Gastroesophageal sphincter (tissue), 4 donors: ENCODE results near the gene RPTOR. TPM values are rescaled to one million over a fixed set of nuclear protein-coding genes. Genes with fewer than 3 reads are reported as not detected.

Experiments used
- ATAC-seq: fragments of 150-250 bp; one replicate; pipeline ENCODE4 v1.9.1; 2016; ENCODE audit warnings: mild to moderate bottlenecking, moderate library complexity
- H3K27ac ChIP-seq, 4 donors: fragments of 200-600 bp; sonication (generic) in 3 of 4; 1 replicate in 3 of 4; 2 replicates in 1 of 4; pipeline ENCODE4 v1.5.1; 2016 to 2019
- H3K27me3 ChIP-seq: fragments of 200-600 bp; sonication (generic); one replicate; pipeline ENCODE4 v1.5.1; 2019
- H3K36me3 ChIP-seq, 2 donors: fragments of 200-600 bp; sonication (generic); one replicate each; pipeline ENCODE4 v1.5.1; 2019; ENCODE audit warnings: control low read depth in 1 of 2
- H3K4me1 ChIP-seq, 3 donors: fragments of 200-600 bp; sonication (generic); 1 replicate in 2 of 3; 2 replicates in 1 of 3; pipeline ENCODE4 v1.5.1; 2016 to 2019; ENCODE audit warnings: control low read depth in 2 of 3
- H3K4me3 ChIP-seq, 2 donors: fragments of 200-600 bp; sonication (generic); one replicate each; pipeline ENCODE4 v1.5.1; 2019; ENCODE audit warnings: mild to moderate bottlenecking in 1 of 2, moderate library complexity in 1 of 2
- H3K9me3 ChIP-seq, 3 donors: fragments of 200-600 bp; sonication (generic); one replicate each; pipeline ENCODE4 v1.5.1; 2017 to 2019; ENCODE audit warnings: control low read depth in 2 of 3
- EP300 ChIP-seq: sonication (generic); formaldehyde crosslinking; IDR thresholded peaks from one replicate; pipeline ENCODE4 v1.6.1; 2017; ENCODE audit warnings: antibody characterized with exemption, mild to moderate bottlenecking
- POLR2A ChIP-seq, 2 donors: fragments of 450-650 bp; IDR thresholded peaks; one replicate each; pipeline ENCODE4 v1.6.1; 2017; ENCODE audit warnings: antibody characterized with exemption in 2 of 2, mild to moderate bottlenecking in 2 of 2, moderate library complexity in 1 of 2
- POLR2AphosphoS5 ChIP-seq: sonication (generic); formaldehyde crosslinking; IDR thresholded peaks from one replicate; pipeline ENCODE4 v1.6.1; 2017; ENCODE audit warnings: antibody characterized with exemption
- WGBS, 2 donors: methylation state at CpG; one replicate each; pipeline ENCODE4 v1.1.5; 2018; ENCODE audit warnings: low coverage in 1 of 2; 5-methylcytosine and 5-hydroxymethylcytosine counted together
- total RNA-seq, 4 donors: library from RNA; depleted of rRNA; stranded (reverse); fragments of >200 nt; gene quantifications; one replicate each; pipeline ENCODE4 v1.1.0, GENCODE V29; 2016
- TF ChIP-seq, protein P1 (sequence below), 4 experiments: fragments of 200-600 bp in 2 of 4; fragments of 450-650 bp in 2 of 4; sonication (generic) in 1 of 4; IDR thresholded peaks; one replicate each; pipeline ENCODE4 v1.5.1; 2017 to 2019; ENCODE audit warnings: antibody characterized with exemption in 4 of 4, mild to moderate bottlenecking in 2 of 4, moderate library complexity in 2 of 4

RPTOR gene
- total RNA-seq, 4 donors from 2014 or later: 25.7 to 56.8 (median 39.7) TPM

DNA sequence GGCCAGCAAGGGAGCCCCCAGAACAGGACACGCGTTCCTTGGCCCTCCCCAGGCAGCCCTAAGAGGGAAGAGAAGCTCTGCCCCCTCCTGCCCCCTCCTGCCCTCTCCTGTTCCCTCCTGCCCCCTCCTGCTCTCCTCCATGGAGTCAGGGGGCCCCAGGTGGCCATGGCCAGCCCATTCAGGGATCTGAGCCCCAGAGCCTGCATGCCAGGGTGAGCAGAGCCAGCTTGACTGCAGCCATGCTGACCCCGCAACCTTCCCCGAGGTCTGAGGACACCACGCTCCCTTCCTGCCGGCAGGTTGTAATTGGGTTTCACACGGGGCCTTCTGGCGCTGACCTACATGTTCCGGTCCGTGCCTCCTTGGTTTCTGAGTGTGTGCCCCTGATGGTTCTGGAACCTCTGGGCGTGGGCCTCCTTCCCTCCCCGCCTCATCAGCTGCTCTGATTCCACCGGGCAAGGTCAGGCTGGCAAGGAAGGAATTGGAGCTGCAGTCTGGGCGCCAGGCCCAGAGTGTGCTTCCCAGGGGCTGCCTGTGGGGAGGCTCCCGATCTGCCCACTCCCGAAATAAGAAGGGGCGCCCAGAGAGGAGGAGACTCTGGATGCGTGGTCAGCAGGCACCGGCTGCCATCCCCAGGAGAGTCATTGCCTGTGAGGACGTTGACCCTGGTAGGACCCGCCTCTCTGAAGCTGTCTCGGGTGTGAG, 44.5 kb upstream of the RPTOR start:
- WGBS, 2 donors: 43 to 72% methylated on average over 2 to 5 of the region's 22 CpGs
- Histone ChIP-seq H3K27ac (no peak overlapping the region), H3K36me3 (no peaks in the 10 kb centered on the region), H3K4me3 (no peak overlapping the region), H3K27me3 (peaks cover 76% of the 10 kb centered on the region), H3K4me1 (peaks cover 0 to 7% (median 0%) of the 10 kb centered on the region in 3 donors), H3K9me3 (no peaks in the 10 kb centered on the region)
- TF ChIP-seq POLR2AphosphoS5 (no peak), POLR2A (IDR thresholded peaks at IDR 0.05) (no peak), EP300 (no peak)
- TF ChIP-seq, protein P1, sequence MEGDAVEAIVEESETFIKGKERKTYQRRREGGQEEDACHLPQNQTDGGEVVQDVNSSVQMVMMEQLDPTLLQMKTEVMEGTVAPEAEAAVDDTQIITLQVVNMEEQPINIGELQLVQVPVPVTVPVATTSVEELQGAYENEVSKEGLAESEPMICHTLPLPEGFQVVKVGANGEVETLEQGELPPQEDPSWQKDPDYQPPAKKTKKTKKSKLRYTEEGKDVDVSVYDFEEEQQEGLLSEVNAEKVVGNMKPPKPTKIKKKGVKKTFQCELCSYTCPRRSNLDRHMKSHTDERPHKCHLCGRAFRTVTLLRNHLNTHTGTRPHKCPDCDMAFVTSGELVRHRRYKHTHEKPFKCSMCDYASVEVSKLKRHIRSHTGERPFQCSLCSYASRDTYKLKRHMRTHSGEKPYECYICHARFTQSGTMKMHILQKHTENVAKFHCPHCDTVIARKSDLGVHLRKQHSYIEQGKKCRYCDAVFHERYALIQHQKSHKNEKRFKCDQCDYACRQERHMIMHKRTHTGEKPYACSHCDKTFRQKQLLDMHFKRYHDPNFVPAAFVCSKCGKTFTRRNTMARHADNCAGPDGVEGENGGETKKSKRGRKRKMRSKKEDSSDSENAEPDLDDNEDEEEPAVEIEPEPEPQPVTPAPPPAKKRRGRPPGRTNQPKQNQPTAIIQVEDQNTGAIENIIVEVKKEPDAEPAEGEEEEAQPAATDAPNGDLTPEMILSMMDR (IDR thresholded peaks at IDR 0.05): no peak
- no peak for ATAC-seq

DNA sequence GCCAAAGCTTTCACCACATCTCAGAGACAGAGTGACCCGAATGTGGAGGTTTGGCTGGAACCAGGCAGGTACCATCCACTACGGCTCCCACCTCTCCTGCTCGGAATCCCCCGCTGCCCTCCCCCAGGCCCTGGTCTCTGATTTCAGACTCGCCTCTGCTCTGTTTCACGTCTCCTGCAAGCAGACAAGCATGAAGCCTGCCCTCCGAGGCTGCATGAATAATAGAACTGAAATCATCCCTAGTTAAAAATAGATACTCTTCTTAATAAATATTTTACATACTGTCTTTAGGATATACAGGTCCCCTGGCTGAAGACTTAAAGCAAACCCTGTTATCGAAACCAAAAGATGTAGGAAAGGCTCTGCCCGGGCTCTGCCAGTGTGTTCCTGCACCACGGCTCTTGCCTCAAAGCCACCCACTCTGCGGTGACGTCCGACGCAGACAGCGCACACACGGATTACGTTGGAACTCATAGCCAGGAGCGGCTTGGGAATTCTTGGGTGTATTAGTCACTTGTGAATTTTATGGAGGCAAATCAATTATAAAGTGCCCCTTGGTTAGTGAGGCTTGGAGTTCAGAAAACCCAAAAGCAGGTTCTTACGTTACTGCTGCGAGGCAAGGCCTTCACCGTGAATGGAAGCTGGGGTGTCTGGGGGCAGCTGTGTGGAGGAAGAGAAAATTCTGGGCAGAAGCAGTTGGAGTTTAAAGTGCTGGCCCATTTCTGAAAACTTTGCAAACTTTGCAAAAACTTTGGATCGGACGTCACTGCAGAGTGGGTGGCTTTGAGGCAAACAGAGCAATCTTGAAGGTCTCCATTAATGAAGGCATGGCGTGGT, 42.7 kb upstream of the RPTOR start:
- H3K4me3 ChIP-seq: no peak overlapping the region
- no peaks in the 10 kb centered on the region for H3K9me3 ChIP-seq
- peak; percentile 44 for ATAC-seq
- peaks cover 91% of the 10 kb centered on the region for H3K27me3 ChIP-seq
- no peaks in the 10 kb centered on the region for H3K36me3 ChIP-seq
- H3K4me1 ChIP-seq: peaks cover 0 to 7% (median 0%) of the 10 kb centered on the region in 3 donors
- 43 to 58% methylated on average over 5 to 14 of the region's 24 CpGs for WGBS, 2 donors
- TF ChIP-seq, protein P1 (IDR thresholded peaks at IDR 0.05): no peak
- H3K27ac ChIP-seq: peak overlapping the region in 3 of 4 donors; percentile 31 to 71 (median 55)

DNA sequence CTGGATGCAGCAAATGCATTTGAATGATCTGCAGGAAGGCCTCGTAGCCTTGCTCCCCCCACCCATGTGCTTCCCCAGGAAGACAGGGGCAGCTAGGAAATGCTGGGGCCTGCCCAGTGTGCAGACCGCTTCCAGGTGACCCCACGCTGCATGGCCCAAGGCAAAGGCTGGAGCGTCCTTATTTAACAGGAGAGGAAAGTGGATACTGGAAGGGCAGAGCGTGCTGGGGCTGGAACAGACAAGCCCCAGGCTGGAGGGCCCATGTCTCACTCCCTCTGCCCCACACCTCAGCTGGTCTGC, 42.1 kb upstream of the RPTOR start:
- WGBS, 2 donors: no CpG with 5 or more reads among the region's 5 CpGs
- TF ChIP-seq EP300: no peak
- TF ChIP-seq, protein P1 (IDR thresholded peaks at IDR 0.05): no peak
- TF ChIP-seq POLR2AphosphoS5: no peak
- Histone ChIP-seq H3K9me3 (no peaks in the 10 kb centered on the region), H3K4me1 (peaks cover 0 to 7% (median 0%) of the 10 kb centered on the region in 3 donors), H3K4me3 (no peak overlapping the region), H3K27me3 (peaks cover 91% of the 10 kb centered on the region), H3K36me3 (no peaks in the 10 kb centered on the region), H3K27ac (peak overlapping the region in 1 of 4 donors; percentile 71)
- ATAC-seq: no peak

DNA sequence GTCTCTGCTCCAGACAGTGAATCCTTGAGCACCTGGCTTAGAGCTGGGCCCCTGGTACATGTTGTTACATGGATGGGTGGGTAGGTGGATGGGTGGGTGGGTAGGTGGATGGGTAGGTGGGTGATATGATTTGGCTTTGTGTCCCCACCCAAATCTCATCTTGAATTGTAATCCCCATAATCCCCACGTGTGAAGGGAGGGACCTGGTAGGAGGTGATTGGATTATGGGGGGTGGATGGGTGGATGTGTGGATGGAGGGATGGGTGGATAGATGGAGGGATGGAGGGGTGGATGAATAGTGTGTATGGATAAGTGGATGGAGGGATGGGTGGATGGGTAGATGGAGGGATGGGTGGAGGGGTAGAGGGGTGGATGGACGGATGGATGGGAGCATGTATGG, 41.6 kb upstream of the RPTOR start:
- no peaks in the 10 kb centered on the region for H3K36me3 ChIP-seq
- H3K9me3 ChIP-seq: no peaks in the 10 kb centered on the region
- H3K27me3 ChIP-seq: peaks cover 94% of the 10 kb centered on the region
- no peak overlapping the region for H3K4me3 ChIP-seq
- peaks cover 0 to 7% (median 0%) of the 10 kb centered on the region in 3 donors for H3K4me1 ChIP-seq
- no peak overlapping the region for H3K27ac ChIP-seq
- no peak for ATAC-seq
- 86 to 100% methylated on average over 1 to 2 of the region's 2 CpGs for WGBS, 2 donors
- TF ChIP-seq EP300 (no peak), POLR2A (IDR thresholded peaks at IDR 0.05) (no peak), POLR2AphosphoS5 (no peak)
- TF ChIP-seq, protein P1 (IDR thresholded peaks at IDR 0.05): no peak

DNA sequence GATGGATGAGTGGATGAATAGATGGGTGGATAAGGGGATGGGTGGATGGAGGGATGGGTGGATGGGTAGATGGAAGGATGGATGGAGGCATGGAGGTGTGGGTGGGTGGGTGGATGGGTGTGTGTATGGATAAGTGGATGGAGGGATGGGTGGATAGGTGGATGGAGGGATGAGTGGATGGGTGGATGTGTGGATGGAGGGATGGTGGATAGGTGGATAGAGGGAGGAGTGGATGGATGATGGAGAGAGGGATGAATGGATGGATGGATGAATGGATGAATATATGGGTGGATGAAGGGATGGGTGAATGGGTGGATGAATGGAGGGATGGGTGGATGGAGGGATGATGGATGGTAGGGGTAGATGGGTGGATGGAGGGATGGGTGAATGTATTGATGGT, 40.7 kb upstream of the RPTOR start:
- Histone ChIP-seq H3K9me3 (no peaks in the 10 kb centered on the region), H3K27me3 (peaks cover 95% of the 10 kb centered on the region), H3K27ac (no peak overlapping the region), H3K36me3 (no peaks in the 10 kb centered on the region), H3K4me1 (peaks cover 0 to 7% (median 0%) of the 10 kb centered on the region in 3 donors), H3K4me3 (no peak overlapping the region)
- no peak for ATAC-seq
- TF ChIP-seq EP300 (no peak), POLR2A (IDR thresholded peaks at IDR 0.05) (no peak)
- TF ChIP-seq, protein P1 (IDR thresholded peaks at IDR 0.05): no peak
